ENCODE results near the gene NTF4.
"Not testable (repeated sequence)": the region's sequence is repeated elsewhere in the genome, so short reads cannot be mapped to it uniquely, and the experiment has no call there.

NTF4 gene

DNA sequence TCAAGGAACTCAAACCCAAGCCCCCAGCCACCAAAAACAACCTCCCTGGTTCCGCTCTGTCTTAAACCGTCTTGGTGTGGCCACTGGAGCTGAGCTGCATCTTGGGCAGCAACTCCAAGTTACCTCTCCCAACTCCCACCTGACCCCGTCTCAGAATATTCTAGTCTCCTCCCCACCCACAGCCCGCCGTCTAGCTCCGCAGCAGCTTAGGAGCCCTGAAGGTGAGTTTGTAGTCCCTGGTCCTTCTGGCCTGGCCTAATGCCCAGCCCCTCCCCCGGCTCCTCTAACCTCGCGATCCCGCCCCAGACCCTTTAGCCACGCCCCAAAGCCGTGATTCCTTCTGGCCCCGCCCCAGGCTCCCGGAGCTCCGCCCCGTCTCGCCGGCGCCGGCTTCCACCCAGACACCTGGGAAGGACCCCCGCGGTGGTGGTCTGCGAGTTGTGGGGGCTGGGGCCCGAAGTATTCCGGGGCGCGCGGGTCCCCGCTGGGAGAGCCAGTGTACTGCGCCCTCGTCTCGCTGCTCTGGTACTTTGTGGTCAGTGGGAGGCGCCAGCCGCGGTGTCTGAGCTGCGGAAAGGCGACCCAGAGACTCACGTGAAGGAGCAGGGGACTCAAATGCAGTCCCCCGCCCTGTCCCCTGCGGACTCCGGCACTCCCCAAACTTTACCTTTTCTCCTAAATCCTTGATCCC is 45.2 kb downstream of the NTF4 start:
- DNase-seq, result peak; percentile 65

DNA sequence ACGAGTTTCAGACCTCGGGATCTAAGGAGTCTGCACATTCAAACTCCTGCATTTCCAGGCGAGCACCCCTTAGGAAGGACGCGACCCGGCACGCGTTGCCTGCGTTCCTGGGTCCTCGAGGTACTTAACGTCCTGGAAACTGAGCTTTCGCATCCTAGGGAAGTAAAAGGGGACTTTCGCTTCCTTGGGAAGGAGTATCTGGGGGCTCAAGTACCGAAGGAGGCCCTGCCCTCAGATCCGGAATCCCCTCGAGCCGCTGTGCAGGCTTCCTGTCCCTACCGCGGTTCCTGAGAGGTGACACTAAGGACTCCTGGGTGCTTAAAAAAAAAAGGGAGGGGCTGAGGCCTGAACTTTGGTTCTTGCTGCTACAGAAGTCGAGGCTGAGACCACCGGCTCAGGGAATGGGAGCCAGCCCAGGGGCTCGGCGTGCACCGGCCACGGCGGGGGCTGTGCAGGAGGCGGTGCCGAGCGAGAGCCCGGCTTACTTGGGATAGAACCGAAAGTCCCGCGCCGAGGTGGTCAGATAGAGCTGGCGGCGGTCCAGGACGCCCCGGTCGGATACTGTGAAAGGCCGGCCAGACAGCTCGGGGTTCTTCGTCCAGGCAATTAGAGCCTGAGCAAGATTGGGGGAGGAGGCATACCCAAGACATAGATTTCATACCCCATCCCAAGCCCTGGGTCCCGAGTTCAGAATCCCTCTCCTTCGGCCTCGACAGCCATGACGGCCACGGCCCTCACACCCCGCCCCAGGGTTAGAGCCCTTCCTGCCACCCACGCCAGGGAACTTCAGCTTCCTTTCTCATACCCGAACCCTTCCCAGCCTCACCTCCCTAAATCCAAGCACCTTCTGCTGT is 46.0 kb downstream of the NTF4 start:
- not testable (repeated sequence) for DNase-seq

DNA sequence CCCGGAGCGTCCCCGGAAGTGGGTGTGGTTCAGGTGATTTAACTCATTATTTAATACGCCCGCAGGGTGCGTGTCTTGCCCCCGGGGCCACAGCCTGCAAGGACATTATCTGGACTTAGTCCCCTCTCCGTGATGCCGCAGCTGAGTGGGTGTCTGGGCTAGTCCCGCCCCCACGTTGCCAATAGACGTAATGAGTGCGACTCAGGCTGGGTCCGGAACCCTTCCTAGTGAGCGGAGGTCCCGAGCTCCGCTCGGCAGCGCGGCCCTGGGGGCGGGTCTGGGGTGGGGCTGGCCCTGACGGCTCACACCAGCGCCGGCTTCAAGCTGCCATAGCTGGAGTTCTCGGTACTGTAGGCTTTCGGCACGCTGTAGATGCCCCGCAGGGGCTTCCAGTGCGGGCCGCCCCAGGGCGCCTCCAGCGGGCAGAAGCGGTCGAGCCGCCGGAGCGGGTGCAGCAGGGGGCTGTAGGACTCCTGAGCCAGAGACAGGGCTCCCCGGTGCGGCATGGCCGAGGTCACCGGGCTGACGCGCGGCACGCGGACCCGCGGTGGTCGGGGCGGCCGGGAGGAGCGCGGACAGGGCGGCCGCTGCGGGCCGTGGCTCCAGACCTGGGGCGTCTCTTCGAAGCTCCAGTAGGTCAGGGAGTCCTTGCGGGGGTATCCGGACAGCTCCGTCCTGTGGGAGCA is 46.8 kb downstream of the NTF4 start:
- DNase-seq, result peak; percentile 36

DNA sequence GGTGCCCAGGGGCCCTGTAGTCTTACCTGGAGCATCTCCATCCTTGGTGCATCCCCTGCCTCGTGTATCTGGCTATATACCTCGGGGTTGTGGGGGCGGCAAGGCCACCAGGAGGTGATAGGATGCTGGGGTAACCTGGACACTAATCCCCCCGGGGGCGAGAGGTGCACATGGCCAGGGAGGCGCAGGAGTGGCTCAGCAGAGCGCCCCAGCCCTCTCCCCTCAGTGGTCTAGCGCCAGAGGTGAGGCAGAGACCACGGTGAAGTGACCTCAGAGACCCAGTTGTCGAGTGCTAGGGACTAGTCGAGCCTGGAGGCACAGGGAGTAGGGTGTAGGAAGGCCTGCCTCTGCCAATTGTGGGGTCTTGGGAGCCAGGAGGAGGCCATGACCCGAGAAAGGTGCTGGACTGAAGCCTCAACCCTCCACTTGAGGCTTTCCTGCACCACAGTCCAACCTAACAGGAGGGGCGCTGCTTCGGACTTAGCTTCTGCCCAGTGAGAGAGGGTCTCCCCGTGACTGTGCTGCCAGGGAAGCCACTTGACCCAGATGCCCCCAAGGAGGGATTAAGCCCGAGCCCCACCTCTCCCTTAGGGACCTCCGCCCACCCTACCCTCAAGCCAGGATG is 47.5 kb downstream of the NTF4 start, which contains the start of gene LHB:
LHB (minus strand) TSS at position 51 of the 625 bp plus-strand sequence; CDS start at position 41, 10 bp downstream.
- DNase-seq, result no peak

DNA sequence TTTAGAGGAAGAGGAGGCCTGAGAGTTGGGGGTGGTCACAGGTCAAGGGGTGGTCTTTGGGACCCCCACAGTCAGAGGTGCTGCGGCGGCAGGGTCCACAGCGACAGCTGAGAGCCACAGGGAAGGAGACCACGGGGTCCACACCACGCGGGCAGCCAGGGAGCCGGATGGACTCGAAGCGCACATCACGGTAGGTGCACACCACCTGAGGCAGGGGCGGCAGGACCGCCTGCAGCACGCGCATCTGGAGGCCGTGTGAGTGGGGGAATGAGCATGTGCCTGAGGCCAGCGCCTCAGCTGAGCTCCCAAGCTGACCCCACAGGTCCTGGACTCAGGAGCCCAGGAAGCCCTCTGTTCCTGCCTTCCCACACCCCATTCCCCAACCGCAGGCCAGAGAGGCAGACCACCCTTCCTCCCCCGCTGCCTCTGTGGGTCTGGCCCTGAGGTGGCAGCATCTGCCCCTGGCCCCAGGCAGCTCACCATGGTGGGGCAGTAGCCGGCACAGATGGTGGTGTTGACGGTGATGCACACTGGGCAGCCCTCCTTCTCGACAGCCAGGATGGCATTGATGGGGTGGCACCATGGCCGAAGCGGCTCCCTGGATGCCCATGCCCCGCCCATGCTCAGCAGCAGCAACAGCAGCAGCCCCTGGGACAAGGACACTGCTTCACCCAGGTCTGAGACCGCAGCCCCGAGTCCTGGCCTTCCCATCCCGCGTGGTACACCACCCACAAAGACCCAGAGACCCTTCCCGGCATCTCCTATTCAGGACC is 48.4 kb downstream of the NTF4 start:
- DNase-seq, result no peak

DNA sequence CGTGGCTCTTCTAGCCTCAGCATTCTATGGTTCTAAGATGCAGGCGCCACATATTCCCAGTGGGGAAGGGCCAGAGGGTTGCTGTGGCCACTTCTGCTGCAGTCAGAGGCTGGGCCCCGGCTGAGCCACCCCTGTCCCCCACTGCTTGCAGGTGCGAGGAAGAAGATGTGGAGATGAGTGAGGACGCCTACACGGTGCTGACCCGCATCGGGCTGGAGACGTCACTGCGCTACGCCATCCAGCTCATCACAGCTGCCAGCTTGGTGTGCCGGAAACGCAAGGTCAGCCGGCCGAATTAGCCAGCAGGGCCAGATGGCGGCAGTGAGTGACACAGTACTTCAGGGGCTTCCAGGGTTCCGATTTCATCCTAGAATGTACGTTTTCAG is 49.8 kb downstream of the NTF4 start:
- no peak for DNase-seq

DNA sequence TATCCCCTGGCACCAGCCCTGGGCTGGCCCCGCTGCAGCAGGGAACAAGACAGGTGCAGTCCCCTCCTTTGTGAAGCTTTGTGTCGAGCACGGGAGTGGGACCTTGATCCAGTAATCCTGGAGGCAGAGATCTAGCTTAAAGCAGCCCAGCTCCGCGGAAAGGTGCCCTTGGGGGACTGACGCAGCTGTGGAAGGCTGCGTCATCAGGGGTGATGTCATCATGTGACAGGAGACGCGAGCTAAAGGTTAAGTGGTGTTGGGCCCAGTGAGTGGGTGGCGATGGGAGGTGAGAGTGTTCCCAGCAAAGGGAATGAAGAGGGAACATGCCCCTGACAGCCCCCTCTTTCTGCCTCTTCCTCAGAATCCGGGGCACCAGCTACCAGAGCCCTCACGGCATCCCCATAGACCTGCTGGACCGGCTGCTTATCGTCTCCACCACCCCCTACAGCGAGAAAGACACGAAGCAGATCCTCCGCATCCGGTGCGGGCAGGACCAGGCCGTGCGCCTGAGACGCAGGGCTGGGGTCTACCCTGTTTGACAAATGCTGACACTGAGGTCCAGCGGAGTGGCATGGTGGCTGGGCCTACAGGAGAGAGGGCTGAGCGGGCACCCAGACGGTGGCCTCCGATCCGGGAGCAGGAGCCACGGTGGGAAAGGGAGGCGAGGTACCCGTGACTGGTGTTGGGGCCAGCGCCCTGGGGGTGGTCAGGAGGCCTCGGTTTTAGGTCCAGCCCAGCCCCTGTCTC is 50.3 kb downstream of the NTF4 start:
- DNase-seq, result no peak

DNA sequence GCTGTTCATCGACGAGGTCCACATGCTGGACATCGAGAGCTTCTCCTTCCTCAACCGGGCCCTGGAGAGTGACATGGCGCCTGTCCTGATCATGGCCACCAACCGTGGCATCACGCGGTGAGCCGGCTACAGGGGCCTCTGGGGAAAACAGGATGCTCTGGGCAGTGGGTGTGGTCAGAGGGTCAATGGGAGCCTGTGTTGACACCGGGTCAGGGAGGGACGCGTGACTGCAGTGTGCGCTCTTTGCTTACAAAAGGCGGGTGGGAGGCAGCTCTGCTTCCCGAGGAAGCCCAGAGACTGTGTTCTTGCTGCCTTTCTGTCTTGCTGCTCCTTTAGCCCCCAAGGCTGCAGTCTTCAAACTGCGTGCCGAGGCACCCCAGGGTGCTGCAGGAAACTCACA is 53.4 kb downstream of the NTF4 start:
- DNase-seq, result no peak
